HG02885 (cell line): ENCODE measurements around the gene COL23A1.
"Not testable (repeated sequence)": the region's sequence is repeated elsewhere in the genome, so short reads cannot be mapped to it uniquely, and the experiment has no call there.

Experiments used
- ATAC-seq: cut with Tn5 transposase; IDR thresholded peaks from one replicate; pipeline ENCODE4 v1.9.1; 2021; ENCODE audit warnings: mild to moderate bottlenecking; ENCODE audit not compliant: unreplicated experiment, poor library complexity

COL23A1 gene

DNA sequence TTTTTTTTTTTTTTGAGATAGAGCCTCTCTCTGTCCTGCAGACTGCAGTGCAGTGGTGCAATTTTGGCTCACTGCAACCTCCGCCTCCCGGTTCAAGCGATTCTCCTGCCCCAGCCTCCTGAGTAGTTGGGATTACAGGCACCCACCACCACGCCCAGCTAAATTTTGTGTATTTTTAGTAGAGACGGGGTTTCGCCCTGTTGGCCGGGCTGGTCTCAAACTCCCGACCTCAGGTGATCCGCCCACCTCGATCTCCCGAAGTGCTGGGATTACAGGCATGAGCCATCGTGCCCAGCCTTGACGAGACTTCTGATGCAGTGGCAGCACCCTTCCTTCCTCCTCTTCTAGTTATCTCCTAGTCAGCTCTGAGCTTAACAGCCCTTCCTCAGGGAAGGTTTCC, 361.1 kb downstream of the COL23A1 start:
- ATAC-seq: not testable (repeated sequence)

GRCh38 chr5:178228609-178229008, 361.6 kb downstream of the COL23A1 start:
- no peak for ATAC-seq

DNA sequence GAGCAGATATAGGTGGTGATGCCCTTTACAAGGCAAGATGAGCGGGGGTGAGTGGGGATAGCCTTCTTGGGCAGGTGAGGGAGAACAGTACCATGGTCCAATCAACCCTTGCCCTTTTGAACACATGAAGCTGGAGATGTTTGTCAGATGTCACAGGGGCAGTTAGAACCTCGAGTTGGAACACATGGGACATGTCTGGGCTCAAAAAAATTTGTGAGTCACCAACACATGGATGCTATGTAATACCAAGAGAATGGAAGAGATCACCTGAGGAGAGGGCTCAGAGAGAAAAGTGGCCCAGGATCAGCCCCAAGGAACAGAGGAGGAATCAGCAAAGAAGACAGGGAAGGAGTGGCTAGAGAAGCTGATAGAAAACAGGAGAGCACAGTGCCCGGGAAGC, 362.3 kb downstream of the COL23A1 start:
- ATAC-seq: no peak

DNA sequence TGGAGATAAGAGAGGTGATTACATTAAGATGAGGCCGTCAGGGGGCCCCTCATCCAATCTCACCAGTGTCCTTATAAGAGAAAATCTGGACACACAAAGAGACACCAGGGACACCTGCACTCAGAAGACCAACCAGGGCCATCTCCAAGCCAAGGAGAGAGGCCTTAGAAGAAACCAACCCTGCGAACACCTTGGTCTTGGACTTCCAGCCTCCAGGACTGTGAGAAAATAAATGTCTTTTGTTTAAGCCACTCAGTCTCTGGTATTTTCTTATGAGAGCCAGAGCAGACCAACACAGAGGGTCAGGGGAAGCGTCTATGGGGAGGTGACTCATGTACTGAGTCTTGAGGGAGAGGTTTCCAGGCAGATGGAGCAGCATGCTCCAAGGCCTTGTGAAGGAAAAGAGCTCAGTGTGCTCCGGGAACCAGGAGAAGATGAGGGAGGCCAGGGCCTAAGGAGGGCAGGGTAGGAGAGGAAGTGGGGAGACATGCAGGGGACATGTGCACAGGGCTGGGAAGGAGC, 363.0 kb downstream of the COL23A1 start:
- ATAC-seq: no peak

DNA sequence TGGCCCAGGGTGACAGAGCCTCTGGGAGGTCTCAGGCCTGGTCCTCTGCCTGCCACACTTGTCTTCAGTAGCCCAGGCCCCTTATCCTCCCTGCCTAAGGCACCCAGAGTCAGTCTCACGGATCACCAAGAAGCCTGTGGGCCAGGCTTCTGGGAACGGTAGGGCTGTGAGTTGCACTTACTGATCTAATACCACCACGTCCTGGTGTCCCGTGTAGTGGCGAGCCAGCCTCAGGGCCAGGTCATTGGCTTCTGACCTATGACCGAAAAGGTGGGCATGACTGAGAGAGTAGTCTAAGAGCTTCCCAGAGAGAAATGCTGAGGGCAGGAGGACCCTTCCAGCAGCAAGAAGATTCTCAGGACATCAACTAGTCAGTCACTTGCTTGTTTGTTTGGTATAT, 365.0 kb downstream of the COL23A1 start:
- no peak for ATAC-seq

- ATAC-seq: no peak
Observed at GRCh38 chr5:178224403-178224802, 365.8 kb downstream of the COL23A1 start.

- no peak for ATAC-seq
Observed at GRCh38 chr5:178223828-178224335, 366.3 kb downstream of the COL23A1 start.

GRCh38 chr5:178223196-178223773, 366.9 kb downstream of the COL23A1 start:
- ATAC-seq: no peak

- no peak for ATAC-seq
Observed at GRCh38 chr5:178222292-178222691, 367.9 kb downstream of the COL23A1 start.

- ATAC-seq: no peak
Observed at GRCh38 chr5:178221853-178222252, 368.3 kb downstream of the COL23A1 start.

DNA sequence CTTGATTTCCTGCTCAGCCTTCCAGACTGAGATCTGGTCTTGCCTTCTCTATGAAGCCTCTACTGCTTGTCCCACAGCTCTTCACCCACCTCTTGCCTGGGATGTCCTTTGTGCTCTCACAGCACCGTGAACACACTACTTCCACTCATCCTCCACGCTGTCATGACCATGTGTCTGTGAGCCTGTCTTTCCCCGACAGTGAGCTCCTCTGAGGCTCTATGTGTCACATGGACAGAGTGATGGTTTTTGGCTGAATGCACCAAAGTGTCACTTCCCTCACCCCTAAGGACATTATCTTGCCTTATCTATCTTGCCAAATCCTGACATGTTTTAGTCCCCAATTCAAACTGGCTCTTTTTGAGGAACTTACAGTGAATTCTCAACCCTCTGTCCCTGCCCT, 368.9 kb downstream of the COL23A1 start:
- no peak for ATAC-seq

DNA sequence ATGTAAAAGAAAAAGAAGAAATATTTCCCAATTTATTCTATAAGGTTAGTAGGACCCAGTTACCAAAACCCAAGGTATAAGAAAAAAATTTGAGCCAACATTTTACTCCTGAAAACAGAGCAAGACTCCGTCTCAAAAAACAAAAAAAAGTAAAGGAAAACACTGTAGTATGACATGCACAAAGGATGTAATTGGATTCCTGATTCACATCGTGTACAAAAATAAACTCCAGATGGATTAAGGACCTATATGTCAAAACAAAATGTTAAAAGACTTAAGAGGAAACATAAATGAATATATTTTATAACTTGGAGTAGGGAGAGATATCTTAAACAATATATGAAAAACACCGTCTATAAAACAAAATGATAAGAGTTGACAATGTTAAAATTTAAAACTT, 371.4 kb downstream of the COL23A1 start:
- no peak for ATAC-seq

DNA sequence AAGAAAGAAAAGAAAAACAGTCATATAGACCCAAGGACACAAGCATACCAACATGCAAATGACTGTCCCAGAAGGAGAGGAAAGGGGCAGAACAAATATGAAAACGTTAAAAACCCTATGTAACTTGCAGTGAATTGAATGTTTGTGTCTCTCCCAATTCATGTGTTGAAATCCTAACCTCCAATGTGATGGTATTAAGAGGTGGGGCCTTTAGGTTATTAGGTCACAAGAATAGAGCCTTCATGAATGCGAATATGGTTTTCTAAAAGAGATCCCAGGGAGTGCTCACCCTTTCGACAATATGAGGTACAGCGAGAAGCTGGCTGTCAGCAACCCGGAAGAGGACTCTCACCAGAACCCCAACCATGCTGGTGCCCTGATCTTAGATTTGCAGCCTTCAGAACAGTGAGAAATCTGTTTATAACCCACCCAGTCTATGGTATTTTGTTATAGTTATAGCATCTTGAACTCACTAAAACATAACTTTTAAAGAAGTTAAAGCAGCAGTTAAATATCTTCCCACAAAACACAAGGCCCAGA, 371.9 kb downstream of the COL23A1 start:
- no peak for ATAC-seq

DNA sequence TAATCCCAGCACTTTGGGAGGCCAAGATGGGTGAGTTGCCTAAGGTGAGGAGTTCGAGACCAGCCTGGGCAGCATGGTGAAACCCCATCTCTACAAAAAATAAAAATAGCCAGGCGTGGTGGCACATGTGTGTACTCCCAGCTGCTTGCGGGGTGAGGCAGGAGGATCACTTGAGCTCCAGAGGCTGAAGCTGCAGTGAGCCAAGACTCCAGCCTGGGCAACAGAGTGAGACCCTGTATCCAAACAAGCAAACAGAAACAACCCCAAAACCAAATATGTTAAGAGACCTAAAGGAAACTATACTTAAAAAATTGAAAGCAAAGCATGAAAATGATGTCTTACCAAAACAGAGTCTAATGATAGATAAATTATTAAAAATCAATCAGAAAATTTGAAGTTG, 373.4 kb downstream of the COL23A1 start:
- no peak for ATAC-seq

GRCh38 chr5:178216088-178216534, 374.1 kb downstream of the COL23A1 start:
- ATAC-seq: no peak

GRCh38 chr5:178215280-178216002, 374.8 kb downstream of the COL23A1 start:
- ATAC-seq: no peak

GRCh38 chr5:178214160-178214803, 375.9 kb downstream of the COL23A1 start:
- ATAC-seq: no peak

GRCh38 chr5:178213748-178214151, 376.4 kb downstream of the COL23A1 start:
- ATAC-seq: no peak

DNA sequence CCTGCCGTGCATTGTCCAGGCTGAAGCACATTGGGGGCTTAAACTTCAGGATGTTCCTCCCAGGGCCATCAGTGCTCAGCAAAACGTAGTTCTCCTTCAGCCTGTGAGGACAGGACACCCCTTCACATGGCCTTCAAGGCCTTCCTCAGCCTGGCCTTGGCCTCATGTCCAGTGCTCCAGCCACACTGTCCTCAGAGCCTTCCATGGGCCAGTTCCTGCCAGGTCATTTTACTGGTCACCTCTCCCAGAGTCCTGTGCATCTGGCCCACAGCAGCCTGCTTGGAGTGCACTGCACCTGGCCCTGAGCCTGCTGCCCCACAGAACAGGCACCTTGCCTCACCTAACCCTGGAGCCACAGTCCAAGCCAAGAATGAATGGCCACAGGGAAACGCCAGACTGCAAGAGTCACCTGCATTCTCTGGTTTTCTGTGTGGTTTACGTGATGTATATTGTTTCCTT, 377.2 kb downstream of the COL23A1 start:
- no peak for ATAC-seq

- no peak for ATAC-seq
Observed at GRCh38 chr5:178212241-178213002, 377.8 kb downstream of the COL23A1 start.
